Measurements from ENCODE around the gene PLSCR3.

PLSCR3 gene

GRCh38 chr17:7410634-7411426 is 16.5 kb upstream of the PLSCR3 start:
- no peaks in the 10 kb centered on the region for H3K79me2 ChIP-seq
- TF ChIP-seq CTCF (IDR thresholded peaks at IDR 0.05) = no peak

GRCh38 chr17:7409716-7410115 is 15.4 kb upstream of the PLSCR3 start:
- Histone ChIP-seq H3K27me3 (ENCODE audit: control insufficient read depth, insufficient read depth, low read length) (no peaks in the 10 kb centered on the region), H3K36me3 (ENCODE audit: control insufficient read depth, insufficient read depth, low read length) (no peaks in the 10 kb centered on the region), H3K27ac (no peak overlapping the region)

More at GRCh38 chr17:7410634-7411426, 16.5 kb upstream of the PLSCR3 start:
- Histone ChIP-seq H3K27ac (no peak overlapping the region), H3K9me3 (ENCODE audit: control insufficient read depth, low read length) (no peaks in the 10 kb centered on the region), H3K9ac (no peak overlapping the region), H3K36me3 (ENCODE audit: control insufficient read depth, insufficient read depth, low read length) (no peaks in the 10 kb centered on the region), H3K27me3 (ENCODE audit: control insufficient read depth, insufficient read depth, low read length) (no peaks in the 10 kb centered on the region), H2AFZ (no peak overlapping the region), H3K4me3 (ENCODE audit: low read depth, low read length) (no peak overlapping the region), H3K4me1 (peaks cover 4% of the 10 kb centered on the region), H3K4me2 (ENCODE audit: low read length) (no peak overlapping the region)

GRCh38 chr17:7408863-7409262 is 14.5 kb upstream of the PLSCR3 start:
- no peak for TF ChIP-seq CTCF (IDR thresholded peaks at IDR 0.05)
- Histone ChIP-seq H3K27me3 (ENCODE audit: control insufficient read depth, insufficient read depth, low read length) (no peaks in the 10 kb centered on the region), H3K4me2 (ENCODE audit: low read length) (no peak overlapping the region), H3K4me1 (peaks cover 7% of the 10 kb centered on the region), H3K36me3 (ENCODE audit: control insufficient read depth, insufficient read depth, low read length) (no peaks in the 10 kb centered on the region), H3K9me3 (ENCODE audit: control insufficient read depth, low read length) (no peaks in the 10 kb centered on the region), H3K27ac (no peak overlapping the region), H2AFZ (no peak overlapping the region), H3K4me3 (ENCODE audit: low read depth, low read length) (no peak overlapping the region), H3K79me2 (no peaks in the 10 kb centered on the region), H3K9ac (no peak overlapping the region)

More at GRCh38 chr17:7409716-7410115, 15.4 kb upstream of the PLSCR3 start:
- H3K9ac ChIP-seq = no peak overlapping the region
- no peak for TF ChIP-seq CTCF (IDR thresholded peaks at IDR 0.05)
- H3K4me2 ChIP-seq (ENCODE audit: low read length) = no peak overlapping the region
- H3K4me3 ChIP-seq (ENCODE audit: low read depth, low read length) = no peak overlapping the region
- peaks cover 7% of the 10 kb centered on the region for H3K4me1 ChIP-seq
- H3K79me2 ChIP-seq = no peaks in the 10 kb centered on the region
- H3K9me3 ChIP-seq (ENCODE audit: control insufficient read depth, low read length) = no peaks in the 10 kb centered on the region
- H2AFZ ChIP-seq = no peak overlapping the region

- Histone ChIP-seq H3K9me3 (ENCODE audit: control insufficient read depth, low read length) (no peaks in the 10 kb centered on the region), H3K79me2 (no peaks in the 10 kb centered on the region), H3K9ac (no peak overlapping the region), H3K4me3 (ENCODE audit: low read depth, low read length) (no peak overlapping the region), H3K36me3 (ENCODE audit: control insufficient read depth, insufficient read depth, low read length) (no peaks in the 10 kb centered on the region), H3K27ac (no peak overlapping the region), H3K4me2 (ENCODE audit: low read length) (no peak overlapping the region), H3K27me3 (ENCODE audit: control insufficient read depth, insufficient read depth, low read length) (no peaks in the 10 kb centered on the region), H2AFZ (no peak overlapping the region), H3K4me1 (peaks cover 7% of the 10 kb centered on the region)
- TF ChIP-seq CTCF (IDR thresholded peaks at IDR 0.05) = no peak
Measured at GRCh38 chr17:7408252-7408727, 14.0 kb upstream of the PLSCR3 start.

Data from parathyroid adenoma (tissue), 2 donors.